ENCODE data around the gene NEDD4L. TPM values are rescaled to one million over a fixed set of nuclear protein-coding genes. Genes with fewer than 3 reads are reported as not detected.
A peak's percentile ranks its signal among the peaks of the same experiment; 100 is the strongest.

NEDD4L gene
- total and polyA plus RNA-seq, 3 donors from 2014 or later = 14.3 to 43.1 (median 42.7) TPM

DNA sequence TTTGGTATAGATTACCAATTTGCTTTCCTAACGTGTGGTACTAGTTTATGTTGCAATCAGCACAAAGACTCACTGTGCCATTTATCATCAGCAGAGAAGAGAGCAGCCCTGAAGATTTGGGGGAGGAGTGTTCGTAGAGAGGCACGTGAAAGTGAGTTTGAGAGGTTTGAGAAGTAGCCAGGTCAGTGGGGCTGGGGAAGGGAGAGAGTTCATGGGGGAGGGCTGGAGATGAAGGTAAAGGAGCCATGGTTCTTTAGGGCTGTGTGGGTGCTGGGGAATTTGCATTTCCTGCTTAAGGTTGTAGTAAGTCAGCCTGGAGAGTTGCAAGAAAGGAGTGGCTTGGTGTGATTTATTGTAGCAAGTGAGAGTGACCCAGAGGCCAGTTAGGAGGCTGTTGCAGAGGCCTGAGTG lies 172.1 kb downstream of the NEDD4L start:
- Histone ChIP-seq H3K27ac (no peak overlapping the region), H3K27me3 (no peaks in the 10 kb centered on the region), H3K4me3 (no peak overlapping the region), H3K36me3 (ENCODE audit: low read depth, missing control alignments) (no peaks in the 10 kb centered on the region), H3K9me3 (no peaks in the 10 kb centered on the region), H3K4me1 (no peaks in the 10 kb centered on the region)
- peak; percentile 47 for DNase-seq
- 68 to 77% methylated on average over 3 of the region's 3 CpGs for WGBS, 2 donors
- intact Hi-C loops (cut with DNase I; ENCODE audit: low total_unique reads) = no loop called here
- TF ChIP-seq, protein P1, sequence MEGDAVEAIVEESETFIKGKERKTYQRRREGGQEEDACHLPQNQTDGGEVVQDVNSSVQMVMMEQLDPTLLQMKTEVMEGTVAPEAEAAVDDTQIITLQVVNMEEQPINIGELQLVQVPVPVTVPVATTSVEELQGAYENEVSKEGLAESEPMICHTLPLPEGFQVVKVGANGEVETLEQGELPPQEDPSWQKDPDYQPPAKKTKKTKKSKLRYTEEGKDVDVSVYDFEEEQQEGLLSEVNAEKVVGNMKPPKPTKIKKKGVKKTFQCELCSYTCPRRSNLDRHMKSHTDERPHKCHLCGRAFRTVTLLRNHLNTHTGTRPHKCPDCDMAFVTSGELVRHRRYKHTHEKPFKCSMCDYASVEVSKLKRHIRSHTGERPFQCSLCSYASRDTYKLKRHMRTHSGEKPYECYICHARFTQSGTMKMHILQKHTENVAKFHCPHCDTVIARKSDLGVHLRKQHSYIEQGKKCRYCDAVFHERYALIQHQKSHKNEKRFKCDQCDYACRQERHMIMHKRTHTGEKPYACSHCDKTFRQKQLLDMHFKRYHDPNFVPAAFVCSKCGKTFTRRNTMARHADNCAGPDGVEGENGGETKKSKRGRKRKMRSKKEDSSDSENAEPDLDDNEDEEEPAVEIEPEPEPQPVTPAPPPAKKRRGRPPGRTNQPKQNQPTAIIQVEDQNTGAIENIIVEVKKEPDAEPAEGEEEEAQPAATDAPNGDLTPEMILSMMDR (IDR thresholded peaks at IDR 0.05) = no peak
- TF ChIP-seq POLR2A (IDR thresholded peaks at IDR 0.05) = no peak

DNA sequence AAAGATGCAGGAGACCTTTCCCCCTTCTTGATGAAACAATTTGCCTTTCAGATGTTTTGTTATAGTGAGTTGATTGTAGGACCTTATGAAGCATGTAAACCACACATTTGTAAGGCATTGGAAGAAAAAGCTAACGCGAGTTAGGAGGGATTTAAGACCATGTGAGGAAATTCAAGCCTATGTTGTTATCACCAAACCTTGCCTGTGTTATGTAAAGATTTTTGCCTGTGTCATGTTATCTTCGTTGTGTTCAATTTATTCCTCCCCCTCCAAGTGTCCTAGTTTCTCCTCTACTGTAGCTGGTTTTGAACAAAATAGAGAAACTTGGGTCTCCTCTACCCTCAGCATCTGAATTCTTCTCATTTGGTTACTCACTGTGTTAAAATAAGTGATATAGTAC lies 173.0 kb downstream of the NEDD4L start:
- H3K36me3 ChIP-seq (ENCODE audit: low read depth, missing control alignments) = no peaks in the 10 kb centered on the region
- H3K27me3 ChIP-seq = no peaks in the 10 kb centered on the region
- H3K9me3 ChIP-seq = no peaks in the 10 kb centered on the region
- DNase-seq = no peak
- intact Hi-C loops (cut with DNase I; ENCODE audit: low total_unique reads) = no loop called here
- TF ChIP-seq, protein P1 (IDR thresholded peaks at IDR 0.05) = no peak
- TF ChIP-seq POLR2A (IDR thresholded peaks at IDR 0.05) = no peak
- H3K27ac ChIP-seq = no peak overlapping the region
- WGBS, 2 donors = 67 to 73% methylated on average over 3 of the region's 3 CpGs
- no peak overlapping the region for H3K4me3 ChIP-seq
- H3K4me1 ChIP-seq = no peaks in the 10 kb centered on the region

DNA sequence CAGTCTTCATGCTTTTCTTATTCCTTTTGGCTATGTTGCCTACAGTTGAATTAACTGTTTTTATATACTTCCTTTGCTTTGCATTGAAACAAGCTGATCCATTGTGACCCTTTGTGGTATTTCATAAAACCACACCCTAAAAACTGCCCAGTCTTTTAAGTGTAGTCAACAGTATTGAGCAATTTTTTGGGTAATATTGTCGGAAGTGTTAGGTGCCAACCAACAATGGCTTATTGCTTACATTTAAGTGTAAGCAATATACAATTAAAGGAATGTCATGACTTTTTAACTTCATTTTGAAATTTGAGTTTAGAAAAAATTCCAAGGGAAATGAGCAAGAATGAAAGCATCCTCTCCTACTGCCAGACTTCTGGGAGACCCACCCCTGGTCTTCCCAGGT lies 174.1 kb downstream of the NEDD4L start:
- no peak for DNase-seq
- H3K4me1 ChIP-seq = no peaks in the 10 kb centered on the region
- WGBS, 2 donors = 88 to 91% methylated on average over 1 of the region's 1 CpG
- no peaks in the 10 kb centered on the region for H3K9me3 ChIP-seq
- no peak for TF ChIP-seq POLR2A (IDR thresholded peaks at IDR 0.05)
- TF ChIP-seq, protein P1 (IDR thresholded peaks at IDR 0.05) = no peak
- no peak overlapping the region for H3K4me3 ChIP-seq
- H3K36me3 ChIP-seq (ENCODE audit: low read depth, missing control alignments) = no peaks in the 10 kb centered on the region
- intact Hi-C loops (cut with DNase I; ENCODE audit: low total_unique reads) = no loop called here
- H3K27me3 ChIP-seq = no peaks in the 10 kb centered on the region
- H3K27ac ChIP-seq = no peak overlapping the region

DNA sequence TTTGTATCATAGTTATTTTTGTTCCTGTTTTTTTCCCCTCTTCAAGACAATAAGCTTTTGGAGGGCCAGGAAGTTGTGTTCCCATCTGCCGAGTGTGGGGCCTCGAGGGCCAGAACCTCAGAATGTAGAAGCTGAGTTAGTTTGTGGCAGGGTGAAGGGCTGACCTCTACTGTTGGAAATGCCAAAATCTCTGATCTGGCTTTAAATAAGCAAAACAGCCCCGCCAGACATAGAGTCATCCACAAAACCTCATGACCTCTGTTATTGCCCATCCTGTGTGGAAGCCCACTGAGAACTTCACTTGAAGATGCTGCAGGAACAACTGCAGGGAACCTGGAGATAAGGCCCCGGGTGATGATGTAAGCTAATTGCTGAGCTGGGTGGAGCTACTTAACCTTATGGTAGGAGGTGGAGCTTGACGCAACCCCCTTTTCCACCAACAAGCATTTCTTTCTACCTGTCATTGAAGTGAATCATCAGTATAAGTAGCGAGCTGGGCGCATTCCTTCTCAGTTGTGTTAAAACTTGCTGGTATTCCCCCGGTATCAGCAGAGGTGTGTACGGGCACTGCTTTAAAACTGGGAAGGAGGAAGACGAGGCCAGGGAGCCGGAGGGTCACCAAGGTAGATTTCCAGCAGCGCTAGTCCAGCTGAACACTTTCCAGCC lies 177.2 kb downstream of the NEDD4L start:
- no peak for DNase-seq
- Histone ChIP-seq H3K9me3 (no peaks in the 10 kb centered on the region), H3K27ac (no peak overlapping the region), H3K36me3 (ENCODE audit: low read depth, missing control alignments) (no peaks in the 10 kb centered on the region), H3K4me1 (no peaks in the 10 kb centered on the region), H3K4me3 (no peak overlapping the region), H3K27me3 (no peaks in the 10 kb centered on the region)
- WGBS, 2 donors = 88 to 91% methylated on average over 11 to 12 of the region's 12 CpGs
- no peak for TF ChIP-seq POLR2A (IDR thresholded peaks at IDR 0.05)
- TF ChIP-seq, protein P1 (IDR thresholded peaks at IDR 0.05) = no peak
- intact Hi-C loops (cut with DNase I; ENCODE audit: low total_unique reads) = no loop called here

Measured in testis (tissue), 3 donors.